IPS-11a (cell line): ENCODE measurements around the gene GPT2.
"Not testable (repeated sequence)": the region's sequence is repeated elsewhere in the genome, so short reads cannot be mapped to it uniquely, and the experiment has no call there.

Experiments
- H3K4me3 ChIP-seq: one replicate; pipeline ENCODE4 v1.5.1; 2013; ENCODE audit warnings: low read depth, low read length, control low read depth

The GPT2 gene

DNA sequence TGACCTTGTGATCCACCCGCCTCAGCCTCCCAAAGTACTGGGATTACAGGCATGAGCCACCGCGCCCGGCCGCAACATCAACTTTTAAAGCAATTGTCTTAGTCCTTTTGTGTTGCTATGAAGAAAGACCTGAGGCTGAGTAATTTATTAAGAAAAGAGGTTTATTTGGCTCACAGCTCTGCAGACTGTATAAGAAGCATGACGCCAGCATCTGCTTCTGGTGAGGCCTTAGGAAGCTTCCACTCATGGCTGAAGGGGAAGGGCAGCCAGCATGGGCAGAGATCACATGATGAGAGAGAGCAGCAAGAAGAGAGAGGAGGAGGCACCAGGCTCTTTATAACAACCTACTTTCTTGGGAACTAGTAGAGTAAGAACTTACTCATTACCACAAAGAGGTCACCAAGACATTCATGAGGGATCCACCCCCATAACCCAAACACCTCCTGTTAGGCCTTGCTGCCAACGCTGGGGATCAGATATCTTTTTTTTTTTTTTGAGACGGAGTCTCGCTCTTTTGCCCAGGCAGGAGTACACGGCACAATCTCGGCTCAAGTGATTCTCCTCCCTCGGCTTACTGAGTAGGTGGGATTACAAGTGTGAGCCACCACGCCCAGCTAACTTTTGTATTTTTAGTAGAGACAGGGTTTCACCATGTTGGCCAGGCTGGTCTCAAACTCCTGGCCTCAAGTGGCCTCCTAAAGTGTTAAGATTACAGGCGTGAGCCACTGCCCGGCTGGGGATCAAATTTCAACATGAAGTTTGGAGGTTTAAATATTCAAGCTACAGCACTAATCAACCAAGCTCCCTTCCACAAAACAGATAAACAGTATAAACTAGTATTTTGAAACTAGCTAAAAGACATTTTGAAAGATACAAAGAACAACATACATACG, 21.4 kb upstream of the GPT2 start:
- H3K4me3 ChIP-seq, result no peak overlapping the region

- no peak overlapping the region for H3K4me3 ChIP-seq
Observed at GRCh38 chr16:46866286-46866685, 17.9 kb upstream of the GPT2 start.

DNA sequence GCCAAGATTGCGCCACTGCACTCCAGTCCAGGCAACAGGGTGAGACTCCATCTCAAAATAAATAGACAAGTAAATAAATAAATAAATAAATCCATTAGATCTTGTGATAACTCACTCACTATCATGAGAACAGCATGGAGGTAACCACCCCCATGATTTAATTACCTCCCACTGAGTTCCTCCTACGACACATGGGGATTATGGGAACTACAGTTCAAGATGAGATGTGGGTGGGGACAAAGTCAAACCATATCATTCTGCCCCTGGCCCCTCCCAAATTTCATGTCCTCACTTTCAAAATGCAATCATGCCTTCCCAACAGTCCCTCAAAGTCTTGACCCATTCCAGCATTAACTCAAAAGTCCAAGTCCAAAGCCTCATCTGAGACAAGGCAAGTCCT, 16.7 kb upstream of the GPT2 start:
- not testable (repeated sequence) for H3K4me3 ChIP-seq

- not testable (repeated sequence) for H3K4me3 ChIP-seq
Observed at GRCh38 chr16:46868891-46869290, 15.3 kb upstream of the GPT2 start.

DNA sequence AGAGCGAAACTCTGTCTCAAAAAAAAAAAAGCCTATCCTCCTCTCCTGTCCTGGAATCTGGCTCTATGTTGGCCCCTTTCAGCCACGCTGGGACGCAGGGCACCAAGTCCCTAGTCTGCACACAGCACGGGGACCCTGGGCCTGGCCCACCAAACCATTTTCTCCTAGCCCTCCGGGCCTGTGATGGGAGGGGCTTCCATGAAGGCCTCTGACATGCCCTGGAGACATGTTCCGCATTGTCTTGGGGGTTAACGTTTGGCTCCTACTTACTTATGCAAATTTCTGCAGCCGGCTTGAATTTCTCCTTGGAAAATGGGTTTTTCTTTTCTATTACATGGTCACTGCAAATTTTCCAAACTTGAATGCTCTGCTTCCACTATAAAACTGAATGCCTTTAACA, 12.6 kb upstream of the GPT2 start:
- no peak overlapping the region for H3K4me3 ChIP-seq

DNA sequence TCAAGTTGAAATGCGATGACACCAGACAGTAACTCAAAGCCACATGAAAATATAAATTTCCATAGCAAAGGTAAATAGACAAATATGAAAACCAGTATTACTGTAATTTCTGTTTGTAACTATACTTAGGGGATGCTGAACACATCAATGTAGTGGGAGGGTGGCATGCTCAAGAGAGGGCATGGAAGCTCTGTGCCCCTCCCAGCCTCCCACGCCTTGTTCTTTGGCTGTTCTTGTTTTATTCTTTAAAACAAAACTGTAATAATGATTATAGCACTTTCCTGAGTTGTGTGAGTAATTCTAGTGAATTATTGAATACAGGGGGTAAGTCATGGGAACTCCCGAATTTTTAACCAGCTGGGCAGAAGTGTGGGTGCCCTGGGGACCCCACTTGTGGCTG, 11.0 kb upstream of the GPT2 start:
- no peak overlapping the region for H3K4me3 ChIP-seq

GRCh38 chr16:46875243-46875642, 8.9 kb upstream of the GPT2 start:
- no peak overlapping the region for H3K4me3 ChIP-seq

DNA sequence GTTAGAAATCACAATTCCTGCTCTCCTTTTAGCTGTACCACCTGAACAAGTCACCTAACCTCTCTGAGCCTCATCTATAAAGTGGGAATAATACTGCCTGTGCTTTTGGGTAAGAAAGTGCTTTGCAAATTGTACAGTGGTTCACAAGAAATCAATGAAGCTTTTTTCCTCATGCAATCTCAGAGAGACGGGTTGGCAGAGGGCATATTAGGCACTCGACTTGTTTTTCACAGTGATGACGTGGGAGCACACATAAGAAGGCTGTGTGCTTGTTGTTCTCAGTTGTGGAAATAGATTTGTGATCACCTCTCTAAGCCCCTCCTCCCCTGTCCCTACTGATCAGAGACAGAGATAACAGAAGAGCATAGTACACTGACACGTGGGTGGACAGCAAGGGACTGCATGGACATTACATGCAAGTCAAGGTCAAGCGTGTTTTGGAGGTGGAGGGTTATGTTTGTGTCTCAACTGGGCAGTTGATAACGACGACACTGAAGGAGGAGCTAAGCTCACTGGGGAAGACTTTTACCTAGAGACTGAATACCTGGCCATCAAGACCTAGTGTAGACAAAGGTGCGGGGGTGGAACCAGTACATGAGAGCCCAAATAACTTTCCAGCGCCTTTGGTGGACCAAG, 1.7 kb upstream of the GPT2 start:
- no peak overlapping the region for H3K4me3 ChIP-seq

GRCh38 chr16:46882940-46883307, 1.2 kb upstream of the GPT2 start:
- no peak overlapping the region for H3K4me3 ChIP-seq

DNA sequence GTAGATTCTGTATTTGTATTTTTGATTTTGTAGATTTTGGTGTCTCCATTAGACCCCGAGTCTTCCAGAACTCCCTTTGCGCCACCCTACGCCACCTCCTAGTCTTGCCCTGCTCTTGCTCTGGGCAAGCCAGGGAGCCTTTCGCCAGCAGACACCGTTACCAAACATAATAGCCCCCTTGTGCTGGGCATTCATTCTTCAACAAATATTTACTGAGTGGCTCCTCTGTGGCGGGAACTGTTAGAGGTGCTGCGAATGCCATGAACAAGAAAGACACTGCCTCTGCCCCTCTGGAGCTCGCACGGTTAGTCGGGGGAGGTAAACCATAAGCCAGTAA, 841 bp upstream of the GPT2 start:
- peak overlapping the region; percentile 43 for H3K4me3 ChIP-seq

GRCh38 chr16:46884513-46885293, 541 bp downstream of the GPT2 start:
- peak overlapping the region; percentile 91 for H3K4me3 ChIP-seq

GRCh38 chr16:46885960-46886763, 2.0 kb downstream of the GPT2 start:
- peak overlapping the region; percentile 1 for H3K4me3 ChIP-seq

GRCh38 chr16:46886764-46887523, 2.8 kb downstream of the GPT2 start:
- H3K4me3 ChIP-seq, result no peak overlapping the region

- no peak overlapping the region for H3K4me3 ChIP-seq
Observed at GRCh38 chr16:46887524-46887854, 3.3 kb downstream of the GPT2 start.

DNA sequence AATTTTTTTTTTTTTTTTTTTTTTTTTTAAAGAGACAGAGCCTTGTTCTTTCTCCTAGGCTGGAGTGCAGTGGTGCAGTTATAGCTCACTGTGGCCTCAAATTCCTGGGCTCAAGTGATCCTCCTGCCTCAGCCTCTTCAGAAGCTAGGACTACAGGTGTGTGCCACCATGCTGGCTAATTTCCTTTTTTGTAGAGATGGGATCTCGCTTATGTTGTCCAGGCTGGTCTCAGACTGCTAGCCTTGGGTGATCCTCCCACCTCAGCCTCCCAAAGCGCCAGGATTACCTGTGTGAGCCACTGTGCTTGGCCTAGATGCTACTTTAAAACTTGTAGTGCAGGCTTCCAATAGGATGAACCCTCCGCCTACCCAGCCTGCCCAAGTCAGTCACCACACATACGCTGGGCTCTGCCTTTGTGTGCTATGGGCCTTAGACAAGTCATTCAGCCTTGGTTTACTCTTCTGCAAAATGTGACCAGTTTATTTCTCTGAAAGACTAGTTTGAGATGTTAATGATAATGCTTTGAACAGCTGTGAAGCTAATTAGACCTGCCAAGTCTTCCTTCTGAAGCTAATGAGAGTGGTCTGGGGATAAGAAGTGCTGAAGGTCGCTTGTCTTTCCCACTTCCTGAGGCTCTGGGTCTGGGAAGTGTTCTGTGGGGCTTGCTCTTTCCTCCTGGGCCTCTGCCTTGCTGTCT, 5.2 kb downstream of the GPT2 start:
- no peak overlapping the region for H3K4me3 ChIP-seq

GRCh38 chr16:46889942-46890300, 5.8 kb downstream of the GPT2 start:
- no peak overlapping the region for H3K4me3 ChIP-seq

GRCh38 chr16:46891910-46892309, 7.7 kb downstream of the GPT2 start:
- no peak overlapping the region for H3K4me3 ChIP-seq

- no peak overlapping the region for H3K4me3 ChIP-seq
Observed at GRCh38 chr16:46894036-46894672, 10.0 kb downstream of the GPT2 start.
